HEK293T (cell line): ENCODE data around the gene EEF2KMT.

Experiments
- CTCF ChIA-PET: fragments of 350-600 bp; formaldehyde crosslinking; extraction: SDS; loops from one replicate; lab custom pipeline; 2021; ENCODE audit warnings: antibody characterized with exemption, inconsistent platforms; lab: Yijun Ruan, JAX
- POLR2A ChIA-PET: fragments of 350-600 bp; formaldehyde crosslinking; extraction: SDS; loops from one replicate; lab custom pipeline; 2020; ENCODE audit warnings: antibody characterized with exemption, inconsistent platforms; lab: Yijun Ruan, JAX
- DNase-seq: peaks from one replicate; pipeline ENCODE4 v3.0.0; 2012; ENCODE audit warnings: mixed read lengths; ENCODE audit errors: extremely low spot score
- ARNT ChIP-seq: fragments of 450-650 bp; IDR thresholded peaks from 2 replicates; pipeline ENCODE4 v1.6.1; 2017; ENCODE audit warnings: mild to moderate bottlenecking
- BHLHE40 ChIP-seq: fragments of 450-650 bp; IDR thresholded peaks from 2 replicates; pipeline ENCODE4 v1.6.1; 2016; ENCODE audit warnings: mild to moderate bottlenecking, moderate library complexity, borderline replicate concordance
- CTBP1 ChIP-seq: fragments of 450-650 bp; IDR thresholded peaks from 2 replicates; pipeline ENCODE4 v1.6.1; 2016; ENCODE audit warnings: borderline replicate concordance
- ELF4 ChIP-seq: fragments of 450-650 bp; IDR thresholded peaks from 2 replicates; pipeline ENCODE4 v1.6.1; 2017; ENCODE audit warnings: antibody characterized with exemption
- FOXA1 ChIP-seq: fragments of 450-650 bp; IDR thresholded peaks from 2 replicates; pipeline ENCODE4 v1.6.1; 2016; ENCODE audit warnings: mild to moderate bottlenecking
- FOXK2 ChIP-seq: fragments of 450-650 bp; IDR thresholded peaks from 2 replicates; pipeline ENCODE4 v1.6.1; 2016; ENCODE audit warnings: mild to moderate bottlenecking
- FOXM1 ChIP-seq: fragments of 450-650 bp; IDR thresholded peaks from 2 replicates; pipeline ENCODE4 v1.6.1; 2017; ENCODE audit warnings: mild to moderate bottlenecking, borderline replicate concordance
- HDGF ChIP-seq: fragments of 450-650 bp; IDR thresholded peaks from 2 replicates; pipeline ENCODE4 v1.6.1; 2017; ENCODE audit warnings: antibody characterized with exemption, borderline replicate concordance
- L3MBTL2 ChIP-seq: fragments of 450-650 bp; conservative IDR thresholded peaks from 2 replicates; pipeline ENCODE4 v1.6.1; 2016; ENCODE audit warnings: mild to moderate bottlenecking
- LEF1 ChIP-seq: fragments of 450-650 bp; IDR thresholded peaks from 2 replicates; pipeline ENCODE4 v1.6.1; 2017; ENCODE audit warnings: mild to moderate bottlenecking, borderline replicate concordance
- NFRKB ChIP-seq: fragments of 450-650 bp; IDR thresholded peaks from 2 replicates; pipeline ENCODE4 v1.6.1; 2016; ENCODE audit warnings: mild to moderate bottlenecking, moderate library complexity
- SP1 ChIP-seq: fragments of 450-650 bp; IDR thresholded peaks from 2 replicates; pipeline ENCODE4 v1.6.1; 2017
- SUZ12 ChIP-seq: fragments of 450-650 bp; IDR thresholded peaks from 2 replicates; pipeline ENCODE4 v1.6.1; 2016; ENCODE audit warnings: mild to moderate bottlenecking
- TARDBP ChIP-seq: fragments of 450-650 bp; IDR thresholded peaks from 2 replicates; pipeline ENCODE4 v1.6.1; 2016
- ZNF384 ChIP-seq: fragments of 450-650 bp; IDR thresholded peaks from 2 replicates; pipeline ENCODE4 v1.6.1; 2016
- TF ChIP-seq, protein P1 (sequence below): fragments of 450-650 bp; IDR thresholded peaks from 2 replicates; pipeline ENCODE4 v1.6.1; 2016

EEF2KMT gene

GRCh38 chr16:5062790-5063765 is 34.5 kb downstream of the EEF2KMT start:
- no peak for DNase-seq
- CTCF ChIA-PET, result no interaction called here
- TF ChIP-seq ELF4 (no peak), TARDBP (no peak), FOXM1 (no peak), ZNF384 (no peak), HDGF (no peak), ARNT (no peak), FOXA1 (no peak)
- POLR2A ChIA-PET, result no interaction called here

GRCh38 chr16:5062051-5062450 is 35.5 kb downstream of the EEF2KMT start:
- no peak for TF ChIP-seq TARDBP
- no peak for TF ChIP-seq FOXA1
- TF ChIP-seq HDGF, result no peak
- no peak for TF ChIP-seq FOXM1
- TF ChIP-seq, protein P1, sequence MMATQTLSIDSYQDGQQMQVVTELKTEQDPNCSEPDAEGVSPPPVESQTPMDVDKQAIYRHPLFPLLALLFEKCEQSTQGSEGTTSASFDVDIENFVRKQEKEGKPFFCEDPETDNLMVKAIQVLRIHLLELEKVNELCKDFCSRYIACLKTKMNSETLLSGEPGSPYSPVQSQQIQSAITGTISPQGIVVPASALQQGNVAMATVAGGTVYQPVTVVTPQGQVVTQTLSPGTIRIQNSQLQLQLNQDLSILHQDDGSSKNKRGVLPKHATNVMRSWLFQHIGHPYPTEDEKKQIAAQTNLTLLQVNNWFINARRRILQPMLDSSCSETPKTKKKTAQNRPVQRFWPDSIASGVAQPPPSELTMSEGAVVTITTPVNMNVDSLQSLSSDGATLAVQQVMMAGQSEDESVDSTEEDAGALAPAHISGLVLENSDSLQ, result no peak
- TF ChIP-seq SP1, result no peak
- CTCF ChIA-PET, result no interaction called here
- DNase-seq, result no peak
- POLR2A ChIA-PET, result no interaction called here

GRCh38 chr16:5060073-5060641 is 37.4 kb downstream of the EEF2KMT start:
- ChIA-PET POLR2A (interaction anchor here (1.3 kb wide), 1 partner anchor 10 kb away, joined by 3 read pairs; no protein-coding TSS in a partner anchor), CTCF (no interaction called here)
- TF ChIP-seq FOXK2, result no peak
- no peak for TF ChIP-seq CTBP1
- no peak for TF ChIP-seq FOXM1
- TF ChIP-seq L3MBTL2, result no peak
- TF ChIP-seq, protein P1, result no peak
- no peak for TF ChIP-seq SP1
- no peak for TF ChIP-seq ELF4
- TF ChIP-seq ZNF384, result no peak
- TF ChIP-seq HDGF, result no peak
- no peak for TF ChIP-seq TARDBP
- TF ChIP-seq LEF1, result no peak
- TF ChIP-seq NFRKB, result no peak
- no peak for TF ChIP-seq SUZ12
- TF ChIP-seq BHLHE40, result no peak
- no peak for TF ChIP-seq ARNT
- TF ChIP-seq FOXA1, result no peak
- no peak for DNase-seq

GRCh38 chr16:5059386-5060072 is 38.1 kb downstream of the EEF2KMT start:
- no peak for TF ChIP-seq LEF1
- no peak for TF ChIP-seq CTBP1
- no peak for DNase-seq
- POLR2A ChIA-PET, result interaction anchor here (1.3 kb wide), 1 partner anchor 11 kb away, joined by 3 read pairs; no protein-coding TSS in a partner anchor
- CTCF ChIA-PET, result no interaction called here

GRCh38 chr16:5058476-5058875 is 39.1 kb downstream of the EEF2KMT start:
- peak; percentile 50 for DNase-seq
- TF ChIP-seq FOXA1, result no peak
- no peak for TF ChIP-seq L3MBTL2
- TF ChIP-seq ARNT, result no peak
- TF ChIP-seq ZNF384, result no peak
- TF ChIP-seq FOXM1, result no peak
- TF ChIP-seq SP1, result no peak
- no peak for TF ChIP-seq SUZ12
- no peak for TF ChIP-seq HDGF
- no peak for TF ChIP-seq ELF4
- TF ChIP-seq, protein P1, result no peak
- TF ChIP-seq BHLHE40, result no peak
- no peak for TF ChIP-seq CTBP1
- TF ChIP-seq FOXK2, result no peak
- no peak for TF ChIP-seq LEF1
- TF ChIP-seq TARDBP, result no peak
- no peak for TF ChIP-seq NFRKB
- POLR2A ChIA-PET, result no interaction called here
- CTCF ChIA-PET, result no interaction called here
